Neural crest cell (in vitro differentiated cells): ENCODE measurements around the gene PLA2G6. TPM values are rescaled to one million over a fixed set of nuclear protein-coding genes. Genes with fewer than 3 reads are reported as not detected.

Experiments
- DNase-seq: peaks from one replicate; pipeline ENCODE4 v3.0.0; 2021; ENCODE audit warnings: low read depth, mixed read lengths, low spot score
- H3K27ac Mint-ChIP-seq: one replicate; pipeline ENCODE4 v1.8.0; 2021; ENCODE audit warnings: mild to moderate bottlenecking, mixed read lengths; ENCODE audit not compliant: unreplicated experiment
- H3K27me3 Mint-ChIP-seq: 2 replicates; pipeline ENCODE4 v1.8.0; 2021; ENCODE audit warnings: low read depth, mild to moderate bottlenecking, mixed read lengths
- H3K36me3 Mint-ChIP-seq: 2 replicates; pipeline ENCODE4 v1.8.0; 2021; ENCODE audit warnings: low read depth, mild to moderate bottlenecking, mixed read lengths
- H3K4me1 Mint-ChIP-seq: 2 replicates; pipeline ENCODE4 v1.8.0; 2021; ENCODE audit warnings: mixed read lengths
- H3K4me3 Mint-ChIP-seq: one replicate; pipeline ENCODE4 v1.8.0; 2021; ENCODE audit warnings: mild to moderate bottlenecking, mixed read lengths
- H3K9me3 Mint-ChIP-seq: 2 replicates; pipeline ENCODE4 v1.8.0; 2021; ENCODE audit warnings: mixed read lengths
- total RNA-seq: library from RNA; stranded (reverse); gene quantifications from 2 replicates; pipeline ENCODE4 v1.2.1, GENCODE V29; 2021
- TF ChIP-seq, protein P1 (sequence below): fragments of 200-600 bp; sonication (generic); conservative IDR thresholded peaks from 2 replicates; pipeline ENCODE4 v1.5.0; 2021; ENCODE audit warnings: antibody characterized with exemption, mild to moderate bottlenecking

PLA2G6 gene
- total RNA-seq, 1 donor from 2014 or later, result 11.0 TPM

DNA sequence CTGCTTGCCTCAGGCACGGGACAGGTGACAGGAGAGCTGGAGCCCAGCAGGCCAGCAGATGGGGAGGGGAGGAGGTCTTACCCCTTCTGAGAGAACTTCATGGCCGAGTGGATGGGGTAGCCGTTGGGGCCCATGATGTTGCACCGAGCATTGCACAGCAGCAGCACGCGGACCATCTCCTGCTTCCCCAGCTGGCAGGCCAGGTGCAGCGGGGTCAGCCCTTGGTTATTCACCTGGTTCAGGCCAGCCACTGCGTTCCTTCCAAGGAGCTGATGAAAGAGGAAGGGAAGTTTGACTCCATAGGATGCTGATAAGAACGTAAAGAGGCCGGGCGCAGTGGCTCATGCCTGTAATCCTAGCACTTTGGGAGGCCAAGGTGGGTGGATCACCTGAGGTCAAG is 41.7 kb downstream of the PLA2G6 start:
- no peak for DNase-seq
- TF ChIP-seq, protein P1, sequence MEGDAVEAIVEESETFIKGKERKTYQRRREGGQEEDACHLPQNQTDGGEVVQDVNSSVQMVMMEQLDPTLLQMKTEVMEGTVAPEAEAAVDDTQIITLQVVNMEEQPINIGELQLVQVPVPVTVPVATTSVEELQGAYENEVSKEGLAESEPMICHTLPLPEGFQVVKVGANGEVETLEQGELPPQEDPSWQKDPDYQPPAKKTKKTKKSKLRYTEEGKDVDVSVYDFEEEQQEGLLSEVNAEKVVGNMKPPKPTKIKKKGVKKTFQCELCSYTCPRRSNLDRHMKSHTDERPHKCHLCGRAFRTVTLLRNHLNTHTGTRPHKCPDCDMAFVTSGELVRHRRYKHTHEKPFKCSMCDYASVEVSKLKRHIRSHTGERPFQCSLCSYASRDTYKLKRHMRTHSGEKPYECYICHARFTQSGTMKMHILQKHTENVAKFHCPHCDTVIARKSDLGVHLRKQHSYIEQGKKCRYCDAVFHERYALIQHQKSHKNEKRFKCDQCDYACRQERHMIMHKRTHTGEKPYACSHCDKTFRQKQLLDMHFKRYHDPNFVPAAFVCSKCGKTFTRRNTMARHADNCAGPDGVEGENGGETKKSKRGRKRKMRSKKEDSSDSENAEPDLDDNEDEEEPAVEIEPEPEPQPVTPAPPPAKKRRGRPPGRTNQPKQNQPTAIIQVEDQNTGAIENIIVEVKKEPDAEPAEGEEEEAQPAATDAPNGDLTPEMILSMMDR, result no peak
- H3K4me3 Mint-ChIP-seq, result no peak overlapping the region
- H3K27ac Mint-ChIP-seq, result no peak overlapping the region
- peaks cover 7% of the 10 kb centered on the region for H3K4me1 Mint-ChIP-seq
- no peaks in the 10 kb centered on the region for H3K9me3 Mint-ChIP-seq
- peaks cover 2% of the 10 kb centered on the region for H3K36me3 Mint-ChIP-seq
- no peaks in the 10 kb centered on the region for H3K27me3 Mint-ChIP-seq

DNA sequence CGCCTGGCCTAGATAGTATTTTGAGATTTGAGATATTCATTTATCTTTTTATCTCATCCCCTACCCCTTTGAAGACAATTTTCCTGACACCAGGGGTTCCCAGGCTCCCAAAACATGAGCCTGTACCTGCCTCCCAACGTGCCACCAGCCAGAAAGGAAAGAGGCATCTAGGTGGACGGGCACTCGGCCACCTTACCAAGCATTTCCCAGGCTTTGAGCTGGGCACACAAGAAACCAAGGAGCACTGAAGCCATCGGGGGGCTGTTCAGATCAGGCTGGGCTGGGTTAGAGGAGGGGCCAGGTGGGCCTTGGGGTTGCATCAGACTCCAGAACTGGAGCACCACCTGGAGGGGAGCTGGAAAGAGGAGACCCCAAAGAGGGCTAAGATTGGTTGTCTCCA is 42.7 kb downstream of the PLA2G6 start:
- H3K4me1 Mint-ChIP-seq, result peaks cover 7% of the 10 kb centered on the region
- no peak overlapping the region for H3K27ac Mint-ChIP-seq

DNA sequence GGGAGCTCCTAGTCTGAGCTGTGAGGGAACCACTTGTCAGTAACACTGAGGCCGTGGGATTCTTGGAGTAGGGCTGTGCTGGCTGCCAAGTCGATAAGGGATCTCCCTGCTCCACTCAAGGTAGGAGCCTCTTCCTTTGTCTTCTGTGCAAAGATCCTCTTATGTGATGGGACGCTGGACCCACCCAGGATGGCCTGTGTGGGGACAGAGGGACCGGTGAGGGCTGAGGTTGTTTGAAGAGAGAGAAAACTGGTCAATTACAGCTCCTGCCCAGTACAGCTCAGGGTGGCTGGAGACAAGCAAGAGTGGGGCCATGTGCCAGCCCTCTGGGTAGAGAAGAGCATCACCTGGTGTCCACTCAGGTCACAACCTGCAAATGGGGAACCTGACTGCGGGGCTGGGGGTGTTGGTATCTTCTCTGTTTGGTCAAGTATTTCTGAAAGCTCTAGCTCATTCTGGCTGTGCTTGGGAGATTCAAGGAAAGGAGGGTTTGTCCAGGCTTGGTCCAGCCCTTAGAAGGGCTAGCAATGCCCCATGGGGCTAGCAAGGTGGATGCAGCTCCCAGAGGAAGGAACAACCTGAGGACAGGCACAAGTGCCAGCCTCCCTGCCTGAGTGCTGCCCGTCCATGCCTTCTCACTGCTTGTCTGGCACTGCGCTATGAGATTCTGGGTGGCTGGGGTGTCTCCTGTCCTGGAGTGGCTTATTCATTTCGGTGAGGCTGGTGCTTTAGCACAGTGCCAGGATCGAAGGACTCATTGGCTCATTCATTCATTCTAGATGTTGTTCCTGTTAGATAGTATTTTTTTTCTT is 43.5 kb downstream of the PLA2G6 start:
- Mint-ChIP-seq H3K27ac (peak overlapping the region; percentile 57), H3K9me3 (no peaks in the 10 kb centered on the region), H3K27me3 (no peaks in the 10 kb centered on the region), H3K36me3 (no peaks in the 10 kb centered on the region), H3K4me1 (peaks cover 4% of the 10 kb centered on the region), H3K4me3 (no peak overlapping the region)
- no peak for DNase-seq
- TF ChIP-seq, protein P1, result no peak

More for the DNA sequence above, 42.7 kb downstream of the PLA2G6 start:
- TF ChIP-seq, protein P1, result no peak
- H3K9me3 Mint-ChIP-seq, result no peaks in the 10 kb centered on the region
- no peaks in the 10 kb centered on the region for H3K27me3 Mint-ChIP-seq
- H3K36me3 Mint-ChIP-seq, result peaks cover 2% of the 10 kb centered on the region
- no peak for DNase-seq
- H3K4me3 Mint-ChIP-seq, result no peak overlapping the region

DNA sequence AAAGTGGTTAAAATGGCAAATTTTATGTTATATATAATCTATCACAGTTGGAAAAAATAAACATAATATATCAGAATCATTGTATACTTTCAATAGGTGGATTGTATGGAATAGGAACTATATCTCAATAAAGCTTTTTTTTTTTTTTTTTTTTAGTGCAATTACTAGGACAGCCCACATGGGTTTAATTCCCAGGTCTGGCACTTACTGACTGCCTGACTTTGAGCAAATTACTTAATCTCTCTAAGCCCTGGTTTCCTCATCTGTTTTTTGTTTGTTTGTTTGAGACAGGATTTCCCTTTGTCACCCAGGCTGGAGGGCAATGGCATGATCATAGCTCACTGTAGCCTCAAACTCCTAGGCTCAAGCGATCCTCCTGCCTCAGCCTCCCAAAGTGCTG is 45.0 kb downstream of the PLA2G6 start:
- DNase-seq, result no peak
- Mint-ChIP-seq H3K4me1 (peaks cover 4% of the 10 kb centered on the region), H3K27me3 (no peaks in the 10 kb centered on the region), H3K27ac (no peak overlapping the region), H3K36me3 (no peaks in the 10 kb centered on the region), H3K9me3 (no peaks in the 10 kb centered on the region), H3K4me3 (no peak overlapping the region)
- TF ChIP-seq, protein P1, result no peak

DNA sequence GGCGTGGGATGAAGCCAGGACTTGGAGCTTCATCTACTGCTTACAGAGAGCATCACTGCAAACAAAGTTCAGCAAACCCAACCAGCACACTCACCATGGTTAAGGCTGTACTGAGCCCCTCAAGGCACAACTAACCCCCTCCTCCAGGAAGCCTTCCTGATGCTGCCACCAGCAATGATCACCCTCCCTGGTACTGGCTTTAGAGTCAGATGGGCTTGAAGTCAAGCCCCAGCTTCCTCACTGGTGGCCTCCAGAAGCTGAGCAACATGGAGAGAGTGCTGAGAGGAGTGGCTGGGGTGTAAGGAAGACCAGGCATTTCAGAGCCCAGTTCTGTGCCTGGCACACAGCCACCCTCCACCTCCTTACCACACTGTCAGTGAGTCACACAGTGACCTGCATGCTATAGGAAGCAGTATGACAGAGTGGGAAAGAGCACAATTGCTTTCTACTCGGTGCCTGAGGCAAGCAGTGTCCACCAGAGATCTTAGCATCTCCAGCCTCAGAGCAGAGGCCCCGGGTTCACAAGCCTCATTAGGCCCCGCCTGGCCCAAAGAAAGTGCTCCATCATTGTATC is 46.4 kb downstream of the PLA2G6 start:
- Mint-ChIP-seq H3K4me3 (no peak overlapping the region), H3K36me3 (no peaks in the 10 kb centered on the region), H3K27ac (no peak overlapping the region), H3K4me1 (peaks cover 4% of the 10 kb centered on the region), H3K9me3 (no peaks in the 10 kb centered on the region), H3K27me3 (no peaks in the 10 kb centered on the region)
- no peak for DNase-seq
- TF ChIP-seq, protein P1, result no peak
